Stomach (tissue), 9 donors: ENCODE data around the gene NLRP12. TPM values are rescaled to one million over a fixed set of nuclear protein-coding genes. Genes with fewer than 3 reads are reported as not detected.

Experiments
- DNase-seq, 2 donors: peaks; one replicate each; pipeline versions ENCODE4 v3.0.0 to v3.0.0-alpha.2; 2013 to 2019
- H3K27ac ChIP-seq, 5 donors: fragments of 200-600 bp in 4 of 5; sonication (generic) in 4 of 5; one replicate each; pipeline ENCODE4 v1.5.1; 2013 to 2019; ENCODE audit warnings: mild to moderate bottlenecking in 1 of 5, moderate library complexity in 1 of 5
- H3K27me3 ChIP-seq, 3 donors: fragments of 200-600 bp; sonication (generic); one replicate each; pipeline ENCODE4 v1.5.1; 2017 to 2019; ENCODE audit warnings: mixed run types in 1 of 3
- H3K36me3 ChIP-seq, 4 donors: fragments of 200-600 bp; sonication (generic); 1 replicate in 3 of 4; 2 replicates in 1 of 4; pipeline ENCODE4 v1.5.1; 2016 to 2019
- H3K4me1 ChIP-seq, 4 donors: fragments of 200-600 bp; sonication (generic); one replicate each; pipeline ENCODE4 v1.5.1; 2016 to 2019
- H3K4me3 ChIP-seq, 4 donors: fragments of 200-600 bp; sonication (generic) in 3 of 4; one replicate each; pipeline ENCODE4 v1.5.1; 2016 to 2019; ENCODE audit warnings: mild to moderate bottlenecking in 1 of 4
- H3K9me3 ChIP-seq, 4 donors: fragments of 200-600 bp; sonication (generic); one replicate each; pipeline ENCODE4 v1.5.1; 2016 to 2019
- CTCF ChIP-seq, 7 experiments: fragments of 450-650 bp in 4 of 7; fragments of 200-600 bp in 3 of 7; sonication (generic) in 3 of 7; IDR thresholded peaks; one replicate each; pipeline ENCODE4 v1.5.1; 2016 to 2019; ENCODE audit warnings: antibody characterized with exemption in 7 of 7, control low read depth in 2 of 7, mild to moderate bottlenecking in 1 of 7
- EP300 ChIP-seq: sonication (generic); formaldehyde crosslinking; IDR thresholded peaks from one replicate; pipeline ENCODE4 v1.6.1; 2017; ENCODE audit warnings: antibody characterized with exemption
- POLR2A ChIP-seq, 4 donors: fragments of 450-650 bp; IDR thresholded peaks; one replicate each; pipeline ENCODE4 v1.6.1; 2016; ENCODE audit warnings: antibody characterized with exemption in 4 of 4, control low read depth in 2 of 4, mild to moderate bottlenecking in 1 of 4, moderate library complexity in 1 of 4
- POLR2AphosphoS5 ChIP-seq, 3 donors: sonication (generic); formaldehyde crosslinking; IDR thresholded peaks; one replicate each; pipeline ENCODE4 v1.6.1; 2016; ENCODE audit warnings: antibody characterized with exemption in 3 of 3
- WGBS, 5 donors: extraction: QIAGEN DNeasy Blood & Tissue Kit in 3 of 5; methylation state at CpG; one replicate each; pipeline versions ENCODE4 v1.1.5 to v1.1.7; 2013 to 2018; 5-methylcytosine and 5-hydroxymethylcytosine counted together
- intact Hi-C: fragments of 100-400 bp; cut with DNase I; formaldehyde crosslinking; loops from one replicate; pipeline ENCODE4 v1.15.1; 2023; ENCODE audit warnings: low total_unique reads
- polyA plus RNA-seq, 3 donors: library from polyadenylated mRNA; stranded (reverse); fragments of 200-250 nt; gene quantifications; one replicate each; pipeline ENCODE4 v1.2.3, GENCODE V29; 2013
- total RNA-seq, 5 donors: library from RNA; depleted of rRNA; stranded (reverse); fragments of >200 nt; gene quantifications; one replicate each; pipeline versions ENCODE4 v1.1.0 to v1.2.3, GENCODE V29; 2014 to 2016
- donor health status: healthy with polysubstance abuse.
- donor health status: Bipolar disorder and iron deficiency.
- donor health status: healthy.

The NLRP12 gene
- total and polyA plus RNA-seq, 8 donors: 0.05 to 0.18 (median 0.06) TPM; not detected in 5

- no peak for TF ChIP-seq EP300
- no peak for TF ChIP-seq POLR2A (IDR thresholded peaks at IDR 0.05)
- no peak for TF ChIP-seq CTCF (IDR thresholded peaks at IDR 0.05)
- no peak for TF ChIP-seq POLR2AphosphoS5 (IDR thresholded peaks at IDR 0.05)
- DNase-seq: no peak
- no peak overlapping the region for H3K4me3 ChIP-seq
- no peaks in the 10 kb centered on the region for H3K4me1 ChIP-seq
- 49 to 68% (median 54%) methylated on average over 4 of the region's 4 CpGs for WGBS, 5 donors
- H3K27me3 ChIP-seq: no peaks in the 10 kb centered on the region
- H3K27ac ChIP-seq: no peak overlapping the region
- H3K9me3 ChIP-seq: no peaks in the 10 kb centered on the region
- no peaks in the 10 kb centered on the region for H3K36me3 ChIP-seq
- intact Hi-C loops: no loop called here
Measured at GRCh38 chr19:53795019-53795418, 29.1 kb downstream of the NLRP12 start.

GRCh38 chr19:53792721-53793433 is 31.2 kb downstream of the NLRP12 start:
- peaks cover 0 to 2% (median 0%) of the 10 kb centered on the region in 3 donors for H3K27me3 ChIP-seq
- intact Hi-C loops: loop anchor here (5.0 kb wide), 1 partner anchor 239 kb away; no protein-coding TSS in a partner anchor
- no peaks in the 10 kb centered on the region for H3K36me3 ChIP-seq
- no peak for TF ChIP-seq POLR2A (IDR thresholded peaks at IDR 0.05)
- TF ChIP-seq POLR2AphosphoS5 (IDR thresholded peaks at IDR 0.05): peak in 1 of 3 donors; percentile 63
- peak in 6 of 7 experiments; percentile 18 to 98 (median 94) for TF ChIP-seq CTCF (IDR thresholded peaks at IDR 0.05)
- TF ChIP-seq EP300: no peak
- H3K4me1 ChIP-seq: no peaks in the 10 kb centered on the region
- DNase-seq: peak; percentile 88 to 93
- WGBS, 5 donors: 21 to 24% (median 24%) methylated on average over 9 to 10 of the region's 10 CpGs
- no peaks in the 10 kb centered on the region for H3K9me3 ChIP-seq
- H3K4me3 ChIP-seq: no peak overlapping the region
- no peak overlapping the region for H3K27ac ChIP-seq

- 79 to 89% (median 83%) methylated on average over 21 of the region's 21 CpGs for WGBS, 5 donors
- Histone ChIP-seq H3K4me3 (no peak overlapping the region), H3K36me3 (no peaks in the 10 kb centered on the region), H3K9me3 (no peaks in the 10 kb centered on the region), H3K27ac (no peak overlapping the region), H3K4me1 (no peaks in the 10 kb centered on the region), H3K27me3 (peaks cover 0 to 16% (median 0%) of the 10 kb centered on the region in 3 donors)
- intact Hi-C loops: loop anchor here (5.0 kb wide), 1 partner anchor 242 kb away; no protein-coding TSS in a partner anchor
- DNase-seq: no peak
- TF ChIP-seq POLR2A (IDR thresholded peaks at IDR 0.05): no peak
- no peak for TF ChIP-seq EP300
- no peak for TF ChIP-seq CTCF (IDR thresholded peaks at IDR 0.05)
Measured at GRCh38 chr19:53789708-53790678, 34.1 kb downstream of the NLRP12 start.

GRCh38 chr19:53787266-53787665 is 36.8 kb downstream of the NLRP12 start:
- WGBS, 5 donors: 79 to 85% (median 83%) methylated on average over 15 of the region's 15 CpGs
- H3K27me3 ChIP-seq: peaks cover 0 to 19% (median 0%) of the 10 kb centered on the region in 3 donors
- DNase-seq: no peak
- H3K9me3 ChIP-seq: no peaks in the 10 kb centered on the region
- no peak overlapping the region for H3K4me3 ChIP-seq
- no peaks in the 10 kb centered on the region for H3K4me1 ChIP-seq
- TF ChIP-seq POLR2A (IDR thresholded peaks at IDR 0.05) (no peak), POLR2AphosphoS5 (IDR thresholded peaks at IDR 0.05) (no peak), EP300 (no peak), CTCF (IDR thresholded peaks at IDR 0.05) (no peak)
- no peaks in the 10 kb centered on the region for H3K36me3 ChIP-seq
- no peak overlapping the region for H3K27ac ChIP-seq
- intact Hi-C loops: no loop called here
